Stimulated activated CD8-positive, alpha-beta memory T cell treated with anti-CD3 and anti-CD28 coated beads, Interleukin-4, amount 100 ng/mL, for 24 hours (primary cell): ENCODE measurements around the gene ADRM1.

ENCODE experiments used
- DNase-seq: peaks from one replicate; pipeline ENCODE4 v3.0.0-alpha.2; 2020; ENCODE audit warnings: low read depth

Gene ADRM1

GRCh38 chr20:62310757-62311121, 7.9 kb downstream of the ADRM1 start:
- DNase-seq, result no peak

- no peak for DNase-seq
Observed at GRCh38 chr20:62311150-62311549, 8.4 kb downstream of the ADRM1 start.

- no peak for DNase-seq
Observed at GRCh38 chr20:62311832-62312661, 9.2 kb downstream of the ADRM1 start.

GRCh38 chr20:62312662-62312977, 9.8 kb downstream of the ADRM1 start:
- no peak for DNase-seq

GRCh38 chr20:62313021-62313420, 10.2 kb downstream of the ADRM1 start:
- no peak for DNase-seq

- DNase-seq, result no peak
Observed at GRCh38 chr20:62313460-62314338, 10.9 kb downstream of the ADRM1 start.

GRCh38 chr20:62314339-62314638, 11.5 kb downstream of the ADRM1 start:
- DNase-seq, result no peak

- DNase-seq, result no peak
Observed at GRCh38 chr20:62314711-62315302, 12.0 kb downstream of the ADRM1 start.

- DNase-seq, result no peak
Observed at GRCh38 chr20:62315773-62316172, 13.0 kb downstream of the ADRM1 start.

GRCh38 chr20:62316331-62317166, 13.8 kb downstream of the ADRM1 start:
- DNase-seq, result no peak

- DNase-seq, result no peak
Observed at GRCh38 chr20:62317167-62317655, 14.4 kb downstream of the ADRM1 start.

GRCh38 chr20:62318400-62319345, 15.9 kb downstream of the ADRM1 start:
- DNase-seq, result no peak

- DNase-seq, result no peak
Observed at GRCh38 chr20:62319346-62319909, 16.6 kb downstream of the ADRM1 start.

- DNase-seq, result no peak
Observed at GRCh38 chr20:62320581-62321354, 18.0 kb downstream of the ADRM1 start.

- DNase-seq, result no peak
Observed at GRCh38 chr20:62321521-62321948, 18.7 kb downstream of the ADRM1 start.

GRCh38 chr20:62321975-62322374, 19.2 kb downstream of the ADRM1 start:
- no peak for DNase-seq

- no peak for DNase-seq
Observed at GRCh38 chr20:62322492-62323041, 19.8 kb downstream of the ADRM1 start.

GRCh38 chr20:62323146-62323979, 20.6 kb downstream of the ADRM1 start:
- no peak for DNase-seq
